ENCODE results near the gene C1QTNF1. TPM values are rescaled to one million over a fixed set of nuclear protein-coding genes. Genes with fewer than 3 reads are reported as not detected.

The C1QTNF1 gene, protein sequence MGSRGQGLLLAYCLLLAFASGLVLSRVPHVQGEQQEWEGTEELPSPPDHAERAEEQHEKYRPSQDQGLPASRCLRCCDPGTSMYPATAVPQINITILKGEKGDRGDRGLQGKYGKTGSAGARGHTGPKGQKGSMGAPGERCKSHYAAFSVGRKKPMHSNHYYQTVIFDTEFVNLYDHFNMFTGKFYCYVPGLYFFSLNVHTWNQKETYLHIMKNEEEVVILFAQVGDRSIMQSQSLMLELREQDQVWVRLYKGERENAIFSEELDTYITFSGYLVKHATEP
- total RNA-seq = 3.1 TPM in 2 replicates

DNA sequence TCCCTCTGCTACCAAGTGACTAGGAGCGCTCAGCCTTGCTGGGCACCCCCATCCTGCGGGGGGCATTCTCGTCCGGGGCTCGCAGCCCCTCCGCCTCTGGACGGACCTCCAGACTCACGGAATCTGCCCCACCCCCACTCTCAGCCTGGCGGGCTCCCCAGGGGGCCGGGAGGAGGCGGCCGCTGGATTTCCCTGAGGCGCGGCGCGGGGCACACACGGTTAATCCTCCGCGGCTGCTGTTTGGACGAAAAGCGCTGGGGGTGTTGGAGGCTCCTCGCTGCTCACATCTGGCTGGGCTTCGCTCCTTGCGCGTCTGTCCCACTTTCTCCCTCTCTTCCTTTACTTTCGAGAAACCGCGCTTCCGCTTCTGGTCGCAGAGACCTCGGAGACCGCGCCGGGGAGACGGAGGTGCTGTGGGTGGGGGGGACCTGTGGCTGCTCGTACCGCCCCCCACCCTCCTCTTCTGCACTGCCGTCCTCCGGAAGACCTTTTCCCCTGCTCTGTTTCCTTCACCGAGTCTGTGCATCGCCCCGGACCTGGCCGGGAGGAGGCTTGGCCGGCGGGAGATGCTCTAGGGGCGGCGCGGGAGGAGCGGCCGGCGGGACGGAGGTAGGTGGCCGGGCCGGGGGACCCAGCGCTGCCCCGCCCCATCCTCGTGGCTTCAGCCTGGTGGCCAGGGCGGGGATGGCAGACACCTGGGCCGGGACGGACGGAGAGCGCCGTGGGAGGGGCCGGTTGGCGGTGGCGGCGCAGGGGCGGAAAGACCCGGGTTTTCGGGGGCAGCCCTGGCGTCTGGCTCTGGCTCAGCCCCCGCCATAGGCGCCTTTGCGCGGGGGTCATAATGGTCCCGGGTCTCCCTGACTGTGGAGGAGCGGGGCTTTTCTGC, at the start of gene C1QTNF1:
TSS of gene C1QTNF1 (plus strand) at position 284 of the 886 bp plus-strand sequence. CDS start 19,800 bp downstream, outside the sequence.

DNA sequence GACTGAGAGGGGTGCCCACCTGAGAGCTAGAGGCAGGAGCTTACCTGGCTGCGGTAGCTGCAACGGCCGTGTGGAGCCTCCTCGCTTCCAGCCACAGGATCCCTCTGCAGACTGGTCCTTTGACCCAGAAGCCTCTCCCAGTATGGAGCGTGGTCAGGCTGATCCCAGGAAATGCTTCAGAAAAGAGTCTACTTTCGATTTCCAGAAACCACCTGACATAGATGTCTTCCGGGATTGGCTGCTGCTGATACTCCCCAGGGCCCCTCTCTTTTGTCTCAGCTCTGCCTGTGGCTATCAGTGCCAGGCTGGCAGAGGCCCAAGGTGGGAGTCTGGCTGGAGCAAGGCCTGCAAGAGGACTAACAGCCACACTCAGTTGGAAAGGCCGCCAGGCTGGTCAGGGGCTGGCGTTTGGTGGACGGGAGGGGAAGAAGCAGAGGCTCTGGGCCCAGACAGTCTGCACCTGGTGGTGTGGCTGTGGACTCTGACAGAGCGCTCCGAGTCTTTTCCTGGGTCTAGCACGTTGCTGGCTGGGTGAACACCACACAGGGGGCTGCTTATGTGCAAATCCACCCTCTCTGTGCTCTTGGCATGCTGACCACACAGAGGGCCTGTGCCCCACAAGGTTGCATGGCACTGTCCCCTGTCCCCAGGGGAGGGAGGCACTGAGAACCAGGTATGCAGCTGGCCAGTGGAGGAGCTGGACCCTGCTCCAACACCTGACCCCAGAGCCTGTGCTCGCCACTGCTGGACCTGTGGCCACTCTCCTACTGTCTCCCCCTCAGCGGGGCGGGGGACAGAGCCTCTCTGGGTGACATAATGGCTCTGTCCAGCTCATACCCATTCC, 44.0 kb upstream of the C1QTNF1 start, which contains the start of gene LGALS3BP:
TSS of gene LGALS3BP (minus strand) at position 144 of the 844 bp plus-strand sequence. CDS start 2,732 bp downstream, outside the sequence.

DNA sequence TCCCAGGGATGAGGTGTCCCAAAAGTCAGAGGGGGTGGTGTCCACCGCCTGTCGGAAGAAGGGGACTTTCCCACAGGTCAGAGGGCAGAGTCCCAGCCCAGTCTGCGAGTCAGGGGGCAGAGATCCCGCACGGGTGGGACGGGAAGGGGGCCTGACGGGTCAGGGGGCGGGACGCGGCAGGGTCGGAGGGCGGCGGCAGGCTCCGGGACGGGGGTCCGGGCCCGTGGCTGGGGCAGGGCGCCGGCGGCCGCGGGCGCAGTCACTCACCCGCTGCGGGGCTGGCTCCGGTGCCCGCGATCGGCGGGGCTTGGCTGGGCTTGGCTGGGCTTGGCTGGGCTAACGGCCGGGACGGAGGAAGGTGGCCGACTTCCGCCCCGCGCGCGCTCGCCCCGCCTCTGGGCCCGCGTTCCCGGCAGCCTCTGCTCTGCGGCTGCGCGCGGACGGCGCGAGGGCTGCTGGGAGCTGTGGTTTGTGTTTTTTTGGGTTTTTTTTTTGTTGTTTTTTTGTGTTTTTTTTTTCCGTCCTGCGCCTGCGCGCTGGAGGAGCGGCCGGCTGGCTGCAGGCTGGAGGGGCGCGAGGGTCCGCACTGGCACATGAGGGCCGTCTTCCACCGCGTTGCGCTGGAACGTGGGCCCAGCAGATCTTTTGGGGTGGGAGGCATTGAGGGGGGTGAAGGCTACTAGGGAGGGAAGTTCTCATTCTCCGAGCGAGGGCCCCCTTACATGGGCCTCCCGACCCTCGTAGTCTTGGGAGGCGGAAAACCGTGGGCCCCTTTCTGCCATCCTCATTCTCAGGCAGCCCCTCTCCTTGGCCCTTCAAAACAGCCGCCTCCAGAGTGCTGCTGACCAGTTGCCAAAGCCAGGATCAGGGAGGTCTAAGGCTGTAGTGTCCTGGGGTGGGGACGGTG, 14.3 kb upstream of the C1QTNF1 start, which contains the start of gene CANT1:
TSS of gene CANT1 (minus strand) at position 368 of the 907 bp plus-strand sequence. CDS start 12,142 bp downstream, outside the sequence.

DNA sequence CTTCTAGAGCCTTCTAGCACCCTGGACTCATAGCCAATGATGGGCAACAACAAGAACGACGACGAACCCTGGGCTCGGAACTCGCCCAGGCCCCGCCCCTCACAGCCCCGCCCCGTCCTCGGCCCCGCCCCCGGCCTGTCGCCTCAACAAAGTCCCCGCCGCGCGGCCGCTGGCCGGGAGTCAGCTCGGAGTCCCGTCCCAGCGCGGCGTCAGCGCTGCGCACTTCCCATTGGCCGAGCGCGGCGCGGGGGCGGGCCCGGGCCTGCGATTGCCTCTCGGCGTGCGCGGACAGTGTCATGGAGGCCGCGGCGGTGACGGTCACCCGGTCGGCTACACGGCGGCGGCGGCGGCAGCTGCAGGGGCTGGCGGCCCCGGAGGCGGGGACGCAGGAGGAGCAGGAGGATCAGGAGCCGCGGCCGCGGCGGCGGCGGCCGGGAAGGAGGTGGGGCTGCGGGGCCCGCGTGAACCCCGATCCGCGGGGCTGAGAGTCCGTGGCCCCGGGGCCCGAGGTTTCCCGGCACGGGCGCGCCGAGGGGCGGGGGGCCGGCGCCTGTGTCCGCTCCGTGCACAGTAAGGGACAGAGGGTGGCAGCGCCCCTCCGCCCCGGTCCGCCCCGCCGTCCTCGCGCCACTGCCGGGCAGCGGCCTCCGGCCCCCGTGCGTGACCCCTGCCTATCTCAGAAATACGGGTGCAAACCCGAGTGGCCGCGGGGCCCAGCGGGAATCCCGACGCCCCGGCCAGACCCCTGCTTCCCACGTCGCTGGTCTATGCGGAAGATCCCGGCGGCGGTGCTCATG, 50.9 kb downstream of the C1QTNF1 start, which contains the start of gene ENGASE:
TSS of gene ENGASE (plus strand) at position 176 of the 797 bp plus-strand sequence. CDS start at position 297, 121 bp downstream.

Other genes starting within 250 kb of the C1QTNF1 start
- gene CYTH1, start 241.9 kb upstream of the C1QTNF1 start, total RNA-seq = 36.1 and 51.1 TPM in 2 replicates
- 26.3 and 30.9 TPM in 2 replicates for gene USP36, start 183.4 kb upstream of the C1QTNF1 start, total RNA-seq
- 2.5 and 2.7 TPM in 2 replicates for gene CEP295NL, start 121.0 kb upstream of the C1QTNF1 start, total RNA-seq
- gene TIMP2, start 98.8 kb upstream of the C1QTNF1 start, total RNA-seq = 64.5 and 73.0 TPM in 2 replicates
- 56.4 and 117 TPM in 2 replicates for gene LGALS3BP, start 44.2 kb upstream of the C1QTNF1 start, total RNA-seq
- 64.0 and 84.4 TPM in 2 replicates for gene CANT1, start 14.4 kb upstream of the C1QTNF1 start, total RNA-seq
- gene ENGASE, start 50.7 kb downstream of the C1QTNF1 start, total RNA-seq = 7.8 and 16.5 TPM in 2 replicates

All from placental epithelial cell (primary cell).